ENCODE data around the gene FBXO7.

Gene FBXO7

GRCh38 chr22:32486656-32487390 lies 12.2 kb downstream of the FBXO7 start:
- Histone ChIP-seq H3K79me2 (ENCODE audit: insufficient read depth, low read length) (peaks cover 26% of the 10 kb centered on the region), H3K4me3 (ENCODE audit: insufficient read depth, low read length, poor library complexity, severe bottlenecking) (no peak overlapping the region), H3K9me3 (ENCODE audit: insufficient read depth, low read length) (no peaks in the 10 kb centered on the region), H3F3A (ENCODE audit: insufficient read depth) (no peaks in the 10 kb centered on the region), H3K27ac (ENCODE audit: low read depth, low read length) (no peak overlapping the region), H4K20me1 (ENCODE audit: low read depth, low read length) (no peaks in the 10 kb centered on the region), H3K36me3 (ENCODE audit: low read length) (peaks cover 44% of the 10 kb centered on the region; the same call in 1 of the 2 replicates), H3K4me2 (ENCODE audit: low read depth, low read length, poor library complexity, severe bottlenecking) (no peak overlapping the region), H3K9me2 (replicated peaks; ENCODE audit: insufficient read depth, low read length) (no peaks in the 10 kb centered on the region), H3K9ac (ENCODE audit: low read length) (no peak overlapping the region), H3K27me3 (ENCODE audit: low read length) (no peaks in the 10 kb centered on the region), H2AFZ (ENCODE audit: low read depth, low read length, severe bottlenecking) (no peak overlapping the region)
- no peak for TF ChIP-seq EZH2phosphoT487 (conservative IDR thresholded peaks at IDR 0.05; ENCODE audit: low read length)
- TF ChIP-seq CTCF (IDR thresholded peaks at IDR 0.05; ENCODE audit: insufficient read depth, low read length, poor library complexity, severe bottlenecking) = no peak

GRCh38 chr22:32487461-32487860 lies 12.8 kb downstream of the FBXO7 start:
- H3K27ac ChIP-seq (ENCODE audit: low read depth, low read length) = no peak overlapping the region
- no peaks in the 10 kb centered on the region for H3K9me2 ChIP-seq (replicated peaks; ENCODE audit: insufficient read depth, low read length)
- no peaks in the 10 kb centered on the region for H3K9me3 ChIP-seq (ENCODE audit: insufficient read depth, low read length)
- H4K20me1 ChIP-seq (ENCODE audit: low read depth, low read length) = no peaks in the 10 kb centered on the region
- peaks cover 41% of the 10 kb centered on the region; the same call in 1 of the 2 replicates for H3K36me3 ChIP-seq (ENCODE audit: low read length)
- no peak overlapping the region for H2AFZ ChIP-seq (ENCODE audit: low read depth, low read length, severe bottlenecking)
- no peak overlapping the region for H3K4me2 ChIP-seq (ENCODE audit: low read depth, low read length, poor library complexity, severe bottlenecking)
- H3K4me3 ChIP-seq (ENCODE audit: insufficient read depth, low read length, poor library complexity, severe bottlenecking) = no peak overlapping the region
- TF ChIP-seq EZH2phosphoT487 (conservative IDR thresholded peaks at IDR 0.05; ENCODE audit: low read length) = no peak
- TF ChIP-seq CTCF (IDR thresholded peaks at IDR 0.05; ENCODE audit: insufficient read depth, low read length, poor library complexity, severe bottlenecking) = no peak
- no peaks in the 10 kb centered on the region for H3K27me3 ChIP-seq (ENCODE audit: low read length)
- H3K9ac ChIP-seq (ENCODE audit: low read length) = no peak overlapping the region
- H3K79me2 ChIP-seq (ENCODE audit: insufficient read depth, low read length) = peaks cover 20% of the 10 kb centered on the region
- H3F3A ChIP-seq (ENCODE audit: insufficient read depth) = no peaks in the 10 kb centered on the region

- H3K27ac ChIP-seq (ENCODE audit: low read depth, low read length) = no peak overlapping the region
- H3K79me2 ChIP-seq (ENCODE audit: insufficient read depth, low read length) = peaks cover under 1% of the 10 kb centered on the region; the same call in 1 of the 2 replicates
- no peak overlapping the region for H3K4me3 ChIP-seq (ENCODE audit: insufficient read depth, low read length, poor library complexity, severe bottlenecking)
- no peak overlapping the region for H2AFZ ChIP-seq (ENCODE audit: low read depth, low read length, severe bottlenecking)
- TF ChIP-seq CTCF (IDR thresholded peaks at IDR 0.05; ENCODE audit: insufficient read depth, low read length, poor library complexity, severe bottlenecking) (no peak), EZH2phosphoT487 (conservative IDR thresholded peaks at IDR 0.05; ENCODE audit: low read length) (no peak)
- H3K9me3 ChIP-seq (ENCODE audit: insufficient read depth, low read length) = no peaks in the 10 kb centered on the region
- H3K36me3 ChIP-seq (ENCODE audit: low read length) = peaks cover 52% of the 10 kb centered on the region
- H4K20me1 ChIP-seq (ENCODE audit: low read depth, low read length) = no peaks in the 10 kb centered on the region
- no peaks in the 10 kb centered on the region for H3F3A ChIP-seq (ENCODE audit: insufficient read depth)
- no peaks in the 10 kb centered on the region for H3K9me2 ChIP-seq (replicated peaks; ENCODE audit: insufficient read depth, low read length)
- no peak overlapping the region for H3K4me2 ChIP-seq (ENCODE audit: low read depth, low read length, poor library complexity, severe bottlenecking)
- no peaks in the 10 kb centered on the region for H3K27me3 ChIP-seq (ENCODE audit: low read length)
- no peak overlapping the region for H3K9ac ChIP-seq (ENCODE audit: low read length)
These were observed 14.8 kb downstream of the FBXO7 start for GRCh38 chr22:32489377-32489776.
